ENCODE data around the gene FAM221A.

- TF ChIP-seq CTCF (IDR thresholded peaks at IDR 0.05) (no peak), EZH2 (IDR thresholded peaks at IDR 0.05; ENCODE audit: borderline replicate concordance, insufficient read depth, low read depth, low read length, poor library complexity, severe bottlenecking) (no peak)
These were observed 9.2 kb downstream of the FAM221A start for GRCh38 chr7:23689165-23689564.

Data from B cell (primary cell).